Measurements from ENCODE around the gene SHC4.
"Not testable (repeated sequence)": the region's sequence is repeated elsewhere in the genome, so short reads cannot be mapped to it uniquely, and the experiment has no call there.

Gene SHC4

DNA sequence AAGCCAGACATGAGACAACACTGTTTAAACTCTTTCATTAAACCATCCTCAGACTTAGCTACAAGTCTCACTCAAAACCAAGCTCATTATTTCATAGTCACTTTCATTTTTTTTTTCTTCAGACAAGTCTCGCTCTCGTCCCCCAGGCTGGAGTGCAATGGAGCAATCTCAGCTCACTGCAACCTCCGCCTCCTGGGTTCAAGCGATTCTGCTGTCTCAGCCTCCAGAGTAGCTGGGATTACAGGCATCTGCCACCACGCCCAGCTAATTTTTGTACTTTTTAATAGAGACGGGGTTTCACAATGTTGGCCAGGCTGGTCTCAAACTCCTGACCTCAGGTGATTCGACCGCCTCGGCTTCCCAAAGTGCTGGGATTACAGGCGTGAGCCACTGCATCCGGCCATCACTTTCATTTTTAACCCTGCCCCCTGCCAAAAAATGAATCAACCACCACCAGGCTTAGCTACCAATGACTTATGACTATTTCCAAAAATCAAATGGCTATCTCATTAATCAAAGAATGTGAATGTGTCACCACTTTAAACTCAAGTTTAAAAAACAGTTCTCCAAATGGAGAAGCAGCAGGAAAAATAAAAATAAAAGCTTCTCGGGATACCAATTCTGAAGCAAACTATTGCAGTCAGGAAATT lies 173.1 kb downstream of the SHC4 start:
- not testable (repeated sequence) for DNase-seq

DNA sequence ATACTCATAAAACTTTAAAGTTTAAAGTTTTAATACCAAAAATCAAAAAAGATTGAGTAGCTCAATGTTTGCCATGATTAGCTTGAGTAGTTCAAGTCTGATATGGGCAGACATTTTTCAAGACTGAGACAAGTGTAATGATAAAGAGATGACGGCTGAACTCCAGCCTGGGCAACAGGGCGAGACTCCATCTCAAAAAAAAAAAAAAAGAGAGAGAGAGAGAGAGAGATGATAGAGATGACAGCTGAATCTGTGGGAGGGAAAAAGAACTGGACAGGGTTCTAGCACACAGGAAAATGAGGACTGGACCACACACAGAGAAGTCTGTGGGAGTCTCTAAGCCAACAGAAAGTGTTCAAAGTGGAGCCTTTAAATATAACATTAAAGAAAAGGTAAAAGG lies 178.0 kb downstream of the SHC4 start:
- DNase-seq: no peak

DNA sequence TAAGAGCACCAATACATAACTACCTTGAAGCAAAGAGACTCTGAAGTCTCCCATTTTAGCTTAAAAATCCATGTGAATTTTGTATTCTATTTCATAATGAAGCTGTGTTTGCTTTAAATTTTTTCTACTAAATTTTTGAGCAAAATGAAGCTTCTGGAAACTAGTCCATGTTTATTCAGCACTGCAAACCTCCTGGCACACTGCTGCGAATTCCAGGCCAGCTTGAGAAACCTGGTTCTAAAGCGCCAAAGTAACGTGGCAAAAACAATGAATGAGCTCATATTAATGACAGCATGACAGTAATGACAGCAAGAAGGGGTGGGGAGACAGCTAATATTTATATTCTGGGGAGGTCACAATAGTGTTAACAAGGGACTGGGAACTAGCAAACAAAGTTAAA lies 178.5 kb downstream of the SHC4 start:
- DNase-seq: no peak

GRCh38 chr15:48784756-48785155 lies 179.0 kb downstream of the SHC4 start:
- DNase-seq: no peak

GRCh38 chr15:48782911-48783310 lies 180.8 kb downstream of the SHC4 start:
- no peak for DNase-seq

- DNase-seq: no peak
These were observed 182.1 kb downstream of the SHC4 start for GRCh38 chr15:48781481-48782081.

DNA sequence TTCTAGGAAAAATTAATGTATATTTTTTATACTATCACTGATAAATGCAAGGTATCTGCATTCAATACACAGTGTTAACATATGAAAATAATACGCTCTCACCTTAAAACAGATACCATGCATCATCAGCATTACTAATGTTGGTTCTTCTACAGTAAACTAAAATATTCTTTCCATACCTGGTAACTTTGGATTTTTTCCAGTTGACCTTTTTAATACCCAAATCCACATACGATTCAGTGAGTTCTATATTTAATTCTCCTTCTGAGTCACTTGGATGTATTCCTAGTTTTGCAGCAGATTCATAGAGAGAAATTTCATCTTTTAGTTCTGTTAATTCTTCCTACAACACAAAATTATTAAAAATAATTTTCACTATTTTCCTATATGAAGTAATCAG lies 182.7 kb downstream of the SHC4 start:
- no peak for DNase-seq

GRCh38 chr15:48778331-48778730 lies 185.4 kb downstream of the SHC4 start:
- DNase-seq: no peak

GRCh38 chr15:48777645-48778330 lies 185.9 kb downstream of the SHC4 start:
- DNase-seq: no peak

DNA sequence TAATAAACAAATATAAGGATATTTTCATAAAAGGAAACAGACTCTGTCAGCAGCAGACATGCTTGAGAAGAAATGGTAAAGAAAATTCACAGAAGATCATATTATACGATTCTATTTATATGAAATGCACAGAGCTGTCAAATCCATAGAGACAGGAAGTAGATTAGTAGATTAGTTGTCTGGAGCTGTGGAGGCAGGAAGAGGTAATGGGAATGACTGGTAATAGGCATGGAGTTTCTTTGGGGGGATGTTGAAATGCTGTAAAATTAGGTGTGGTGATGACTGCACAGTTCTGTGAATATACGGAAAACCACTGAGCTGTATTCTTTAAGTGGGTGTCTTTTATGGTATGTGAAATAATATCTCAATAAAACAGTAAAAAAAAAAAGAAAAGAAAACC lies 188.2 kb downstream of the SHC4 start:
- no peak for DNase-seq

DNA sequence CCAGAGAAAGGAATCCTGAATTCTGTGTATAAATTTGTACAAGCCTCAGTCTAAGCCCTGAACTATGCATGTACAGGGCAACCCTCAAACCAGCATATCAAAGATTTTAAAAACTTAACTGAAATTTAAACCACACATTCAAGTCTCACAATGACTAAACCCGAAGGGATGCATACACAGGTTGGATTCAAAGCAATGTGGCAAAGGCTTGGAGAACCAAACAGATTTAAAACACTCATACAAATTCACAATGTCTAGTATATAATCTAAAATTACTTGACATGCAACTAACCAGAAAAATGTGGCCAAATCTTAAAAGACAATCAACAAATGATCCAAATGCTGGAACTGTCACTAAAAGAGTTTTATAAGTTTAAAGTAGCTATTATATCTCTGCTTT lies 189.2 kb downstream of the SHC4 start:
- DNase-seq: no peak
